ENCODE results near the gene LONRF2. TPM values are rescaled to one million over a fixed set of nuclear protein-coding genes. Genes with fewer than 3 reads are reported as not detected.
"Not testable (repeated sequence)": the region's sequence is repeated elsewhere in the genome, so short reads cannot be mapped to it uniquely, and the experiment has no call there.

Gene LONRF2
- total RNA-seq, 4 donors from 2014 or later = 2.3 to 4.8 (median 2.6) TPM

GRCh38 chr2:100344433-100344832, 22.1 kb upstream of the LONRF2 start:
- Histone ChIP-seq H3K4me1 (no peaks in the 10 kb centered on the region), H3K36me3 (no peaks in the 10 kb centered on the region), H3K27me3 (peaks cover 6% of the 10 kb centered on the region), H3K27ac (no peak overlapping the region), H3K9me3 (no peaks in the 10 kb centered on the region), H3K4me3 (no peak overlapping the region)
- no peak for DNase-seq
- in situ Hi-C loops (cut with MboI; ENCODE audit: low pct_ligation_motif_present in 1 of 4, low pct_unique_long_range_greater_than_20kb in 1 of 4, low sequenced_read_pairs in 3 of 4) (no loop called here), intact Hi-C loops (cut with DNase I; ENCODE audit: low total_unique reads) (no loop called here)
- WGBS, 2 donors (ENCODE audit: low coverage in 1 of 2) = 40 to 61% methylated on average over 1 to 4 of the region's 4 CpGs
- no peak for TF ChIP-seq POLR2A (IDR thresholded peaks at IDR 0.05)
- TF ChIP-seq EP300 (IDR thresholded peaks at IDR 0.05; ENCODE audit: low read depth) = no peak
- TF ChIP-seq, protein P1, sequence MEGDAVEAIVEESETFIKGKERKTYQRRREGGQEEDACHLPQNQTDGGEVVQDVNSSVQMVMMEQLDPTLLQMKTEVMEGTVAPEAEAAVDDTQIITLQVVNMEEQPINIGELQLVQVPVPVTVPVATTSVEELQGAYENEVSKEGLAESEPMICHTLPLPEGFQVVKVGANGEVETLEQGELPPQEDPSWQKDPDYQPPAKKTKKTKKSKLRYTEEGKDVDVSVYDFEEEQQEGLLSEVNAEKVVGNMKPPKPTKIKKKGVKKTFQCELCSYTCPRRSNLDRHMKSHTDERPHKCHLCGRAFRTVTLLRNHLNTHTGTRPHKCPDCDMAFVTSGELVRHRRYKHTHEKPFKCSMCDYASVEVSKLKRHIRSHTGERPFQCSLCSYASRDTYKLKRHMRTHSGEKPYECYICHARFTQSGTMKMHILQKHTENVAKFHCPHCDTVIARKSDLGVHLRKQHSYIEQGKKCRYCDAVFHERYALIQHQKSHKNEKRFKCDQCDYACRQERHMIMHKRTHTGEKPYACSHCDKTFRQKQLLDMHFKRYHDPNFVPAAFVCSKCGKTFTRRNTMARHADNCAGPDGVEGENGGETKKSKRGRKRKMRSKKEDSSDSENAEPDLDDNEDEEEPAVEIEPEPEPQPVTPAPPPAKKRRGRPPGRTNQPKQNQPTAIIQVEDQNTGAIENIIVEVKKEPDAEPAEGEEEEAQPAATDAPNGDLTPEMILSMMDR (IDR thresholded peaks at IDR 0.05) = no peak

DNA sequence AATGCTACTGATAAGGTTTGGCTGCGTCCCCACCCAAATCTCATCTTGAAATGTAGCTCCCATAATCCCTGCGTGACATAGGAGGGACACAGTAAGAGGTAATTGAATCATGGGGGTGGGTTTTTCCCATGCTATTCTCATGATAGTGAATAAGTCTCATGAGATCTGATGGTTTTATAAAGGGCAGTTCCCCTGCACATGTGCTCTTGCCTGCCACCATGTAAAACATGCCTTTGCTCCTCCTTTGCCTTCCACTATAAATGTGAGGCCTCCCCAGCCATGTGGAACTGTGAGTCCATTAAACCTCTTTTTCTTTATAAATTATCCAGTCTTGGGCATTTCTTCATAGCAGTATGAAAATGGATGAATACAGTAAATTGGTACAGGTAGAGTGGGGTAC, 20.2 kb upstream of the LONRF2 start:
- intact Hi-C loops (cut with DNase I; ENCODE audit: low total_unique reads); H3K27me3 ChIP-seq; in situ Hi-C loops (cut with MboI; ENCODE audit: low pct_ligation_motif_present in 1 of 4, low pct_unique_long_range_greater_than_20kb in 1 of 4, low sequenced_read_pairs in 3 of 4); H3K9me3 ChIP-seq; DNase-seq; H3K36me3 ChIP-seq; H3K27ac ChIP-seq; H3K4me1 ChIP-seq; H3K4me3 ChIP-seq: not testable (repeated sequence)
- 88 to 100% methylated on average over 1 to 2 of the region's 2 CpGs for WGBS, 2 donors (ENCODE audit: low coverage in 1 of 2)

DNA sequence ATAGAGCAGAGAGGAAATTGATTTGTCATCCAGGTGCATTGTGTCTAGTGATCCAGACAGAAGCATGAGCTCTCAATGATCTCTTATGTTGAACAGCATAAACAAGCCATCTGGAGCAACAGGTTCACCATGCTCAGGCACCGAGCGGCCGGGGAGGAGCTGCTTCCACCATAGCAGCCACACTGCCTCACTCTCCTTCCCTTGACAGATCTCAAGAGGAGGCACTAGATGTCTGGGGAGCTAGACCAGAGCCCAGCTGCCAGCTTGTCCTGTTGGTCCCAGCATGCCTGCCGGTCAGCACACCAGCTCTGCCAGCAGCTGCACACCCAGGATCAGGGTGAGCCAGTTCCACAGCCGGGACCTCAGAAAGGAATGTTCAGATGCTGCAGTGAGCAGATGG, 17.5 kb upstream of the LONRF2 start:
- H3K4me1 ChIP-seq = no peaks in the 10 kb centered on the region
- no peak overlapping the region for H3K4me3 ChIP-seq
- no peaks in the 10 kb centered on the region for H3K9me3 ChIP-seq
- H3K36me3 ChIP-seq = no peaks in the 10 kb centered on the region
- intact Hi-C loops (cut with DNase I; ENCODE audit: low total_unique reads) = no loop called here
- H3K27ac ChIP-seq = no peak overlapping the region
- TF ChIP-seq, protein P1 (IDR thresholded peaks at IDR 0.05) = no peak
- TF ChIP-seq POLR2AphosphoS5 (IDR thresholded peaks at IDR 0.05) (no peak), EP300 (IDR thresholded peaks at IDR 0.05; ENCODE audit: low read depth) (no peak), POLR2A (IDR thresholded peaks at IDR 0.05) (no peak)
- DNase-seq = no peak
- in situ Hi-C loops (cut with MboI; ENCODE audit: low pct_ligation_motif_present in 1 of 4, low pct_unique_long_range_greater_than_20kb in 1 of 4, low sequenced_read_pairs in 3 of 4) = no loop called here
- 74% methylated on average over 5 of the region's 5 CpGs; no CpG with 5 or more reads in 1 of the 2 donors for WGBS, 2 donors (ENCODE audit: low coverage in 1 of 2)
- peaks cover 6% of the 10 kb centered on the region for H3K27me3 ChIP-seq

GRCh38 chr2:100334929-100335328, 12.6 kb upstream of the LONRF2 start:
- 68 to 74% methylated on average over 2 of the region's 2 CpGs for WGBS, 2 donors (ENCODE audit: low coverage in 1 of 2)
- no peaks in the 10 kb centered on the region for H3K36me3 ChIP-seq
- no peak for DNase-seq
- H3K27me3 ChIP-seq = no peaks in the 10 kb centered on the region
- no peaks in the 10 kb centered on the region for H3K9me3 ChIP-seq
- H3K4me1 ChIP-seq = no peaks in the 10 kb centered on the region
- TF ChIP-seq EP300 (IDR thresholded peaks at IDR 0.05; ENCODE audit: low read depth) (no peak), POLR2A (IDR thresholded peaks at IDR 0.05) (no peak), POLR2AphosphoS5 (IDR thresholded peaks at IDR 0.05) (no peak)
- TF ChIP-seq, protein P1 (IDR thresholded peaks at IDR 0.05) = no peak
- no peak overlapping the region for H3K27ac ChIP-seq
- intact Hi-C loops (cut with DNase I; ENCODE audit: low total_unique reads) = no loop called here
- in situ Hi-C loops (cut with MboI; ENCODE audit: low pct_ligation_motif_present in 1 of 4, low pct_unique_long_range_greater_than_20kb in 1 of 4, low sequenced_read_pairs in 3 of 4) = no loop called here
- H3K4me3 ChIP-seq = no peak overlapping the region

DNA sequence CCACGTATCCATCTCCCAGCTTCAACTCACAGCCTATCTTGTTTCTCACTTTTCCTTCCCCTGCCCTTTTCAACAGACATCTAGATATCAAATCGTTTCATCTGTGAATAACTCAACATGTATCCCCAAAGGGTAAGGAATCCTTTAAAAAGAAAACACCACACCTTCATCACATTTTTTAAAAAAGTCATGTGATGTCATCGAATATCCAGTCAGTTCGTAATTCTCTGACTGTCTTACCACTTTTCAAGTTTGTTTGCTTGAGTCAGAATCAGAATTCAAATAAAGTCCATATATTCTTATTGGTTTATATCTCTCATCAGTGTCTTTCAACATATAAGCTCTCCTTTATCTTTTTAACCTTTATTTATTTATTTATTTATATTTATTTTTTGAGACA, 5.4 kb upstream of the LONRF2 start:
- WGBS, 2 donors (ENCODE audit: low coverage in 1 of 2) = 84 to 88% methylated on average over 4 of the region's 4 CpGs
- Histone ChIP-seq H3K4me3 (no peak overlapping the region), H3K9me3 (no peaks in the 10 kb centered on the region), H3K36me3 (no peaks in the 10 kb centered on the region), H3K27ac (no peak overlapping the region), H3K4me1 (no peaks in the 10 kb centered on the region), H3K27me3 (peaks cover 34% of the 10 kb centered on the region)
- in situ Hi-C loops (cut with MboI; ENCODE audit: low pct_ligation_motif_present in 1 of 4, low pct_unique_long_range_greater_than_20kb in 1 of 4, low sequenced_read_pairs in 3 of 4) = no loop called here
- DNase-seq = no peak
- intact Hi-C loops (cut with DNase I; ENCODE audit: low total_unique reads) = no loop called here
- no peak for TF ChIP-seq POLR2AphosphoS5 (IDR thresholded peaks at IDR 0.05)
- no peak for TF ChIP-seq POLR2A (IDR thresholded peaks at IDR 0.05)
- TF ChIP-seq EP300 (IDR thresholded peaks at IDR 0.05; ENCODE audit: low read depth) = no peak
- TF ChIP-seq, protein P1 (IDR thresholded peaks at IDR 0.05) = no peak

Data from transverse colon (tissue), 4 donors.